Measurements from ENCODE around the gene PDE9A. TPM values are rescaled to one million over a fixed set of nuclear protein-coding genes. Genes with fewer than 3 reads are reported as not detected.

Gene PDE9A
- polyA plus RNA-seq, 1 experiment = 0.14 TPM

DNA sequence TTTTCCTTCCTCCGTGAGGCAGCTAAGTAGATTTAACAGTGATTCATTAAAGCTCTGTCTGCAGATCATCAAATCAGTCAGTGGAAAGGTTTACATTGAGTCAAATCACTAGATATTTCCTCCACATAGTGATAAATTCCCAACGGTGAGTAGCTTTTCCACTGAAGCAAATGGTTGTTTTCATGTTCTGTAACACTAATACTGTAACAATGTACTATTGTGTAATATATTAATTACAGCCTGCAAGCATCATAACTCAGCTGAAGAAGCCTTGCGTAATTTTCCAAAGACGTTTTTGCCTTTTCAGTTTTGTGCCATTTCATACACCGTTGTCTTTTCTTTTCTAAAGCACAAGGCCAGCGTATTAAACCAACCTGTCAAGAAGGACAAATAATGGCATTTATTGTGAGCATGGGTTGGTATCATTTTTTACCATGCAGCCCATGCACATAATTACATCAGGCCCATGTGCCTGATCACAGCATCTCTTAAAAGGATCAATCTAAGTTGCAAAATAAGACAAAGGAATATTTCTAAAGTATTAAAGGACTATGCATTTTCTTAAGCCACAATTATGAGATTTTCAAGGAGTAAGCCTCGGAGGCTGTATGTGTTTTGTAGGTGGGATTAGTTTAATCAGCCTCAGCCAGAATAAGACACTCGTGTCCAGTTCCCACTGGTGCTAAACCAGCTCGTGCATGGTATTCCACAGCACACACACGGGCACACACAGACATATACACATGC, 16.7 kb upstream of the PDE9A start:
- Histone ChIP-seq H3K27ac (ENCODE audit: low read depth, low read length) (no peak overlapping the region), H3K9me3 (ENCODE audit: control insufficient read depth, insufficient read depth, low read length) (peaks cover 5% of the 10 kb centered on the region; the same call in 1 of the 2 replicates), H3K27me3 (ENCODE audit: control insufficient read depth, insufficient read depth, low read length) (peaks cover 7% of the 10 kb centered on the region), H3K4me3 (ENCODE audit: low read depth, low read length) (no peak overlapping the region)
- ChIA-PET POLR2A (no interaction called here), CTCF (no interaction called here)
- TF ChIP-seq, protein P1, sequence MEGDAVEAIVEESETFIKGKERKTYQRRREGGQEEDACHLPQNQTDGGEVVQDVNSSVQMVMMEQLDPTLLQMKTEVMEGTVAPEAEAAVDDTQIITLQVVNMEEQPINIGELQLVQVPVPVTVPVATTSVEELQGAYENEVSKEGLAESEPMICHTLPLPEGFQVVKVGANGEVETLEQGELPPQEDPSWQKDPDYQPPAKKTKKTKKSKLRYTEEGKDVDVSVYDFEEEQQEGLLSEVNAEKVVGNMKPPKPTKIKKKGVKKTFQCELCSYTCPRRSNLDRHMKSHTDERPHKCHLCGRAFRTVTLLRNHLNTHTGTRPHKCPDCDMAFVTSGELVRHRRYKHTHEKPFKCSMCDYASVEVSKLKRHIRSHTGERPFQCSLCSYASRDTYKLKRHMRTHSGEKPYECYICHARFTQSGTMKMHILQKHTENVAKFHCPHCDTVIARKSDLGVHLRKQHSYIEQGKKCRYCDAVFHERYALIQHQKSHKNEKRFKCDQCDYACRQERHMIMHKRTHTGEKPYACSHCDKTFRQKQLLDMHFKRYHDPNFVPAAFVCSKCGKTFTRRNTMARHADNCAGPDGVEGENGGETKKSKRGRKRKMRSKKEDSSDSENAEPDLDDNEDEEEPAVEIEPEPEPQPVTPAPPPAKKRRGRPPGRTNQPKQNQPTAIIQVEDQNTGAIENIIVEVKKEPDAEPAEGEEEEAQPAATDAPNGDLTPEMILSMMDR (IDR thresholded peaks at IDR 0.05; ENCODE audit: low read depth, low read length) = no peak
- no peak for DNase-seq (ENCODE audit: low read depth, low spot score)

DNA sequence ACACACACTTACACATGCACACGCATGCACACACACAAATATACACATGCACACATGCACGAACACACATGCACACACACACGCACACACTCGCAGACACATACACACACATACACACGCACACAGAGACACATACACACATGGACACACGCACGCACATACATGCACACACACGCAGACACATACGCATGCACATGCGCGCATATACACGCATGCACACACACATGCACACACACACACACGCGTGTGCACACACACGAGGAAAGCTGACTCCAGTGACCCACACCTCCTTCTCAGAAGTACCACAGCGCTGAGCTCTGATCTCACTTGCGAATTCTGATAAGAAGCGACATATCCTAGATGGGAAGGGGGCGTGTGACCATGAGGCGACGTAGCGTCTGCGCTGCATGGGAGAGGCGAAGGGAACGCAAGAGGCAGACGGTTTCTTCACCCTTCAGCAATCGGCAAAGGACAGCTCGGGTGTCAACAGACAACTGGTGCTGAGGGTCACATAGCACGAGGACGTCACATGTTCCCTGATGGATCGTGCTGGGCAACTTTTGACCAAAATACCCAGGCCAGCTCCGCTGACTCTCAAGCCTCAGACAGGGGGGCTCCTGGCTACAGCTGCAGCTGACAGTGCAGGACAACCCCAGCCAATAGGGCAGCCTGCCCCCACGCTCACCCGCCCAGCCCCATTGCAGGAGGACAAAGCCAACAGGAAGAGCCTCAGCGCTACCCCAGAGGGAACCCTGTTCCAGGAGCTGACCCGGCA, 16.0 kb upstream of the PDE9A start:
- Histone ChIP-seq H3K27ac (ENCODE audit: low read depth, low read length) (no peak overlapping the region), H3K4me3 (ENCODE audit: low read depth, low read length) (no peak overlapping the region), H3K9me3 (ENCODE audit: control insufficient read depth, insufficient read depth, low read length) (peaks cover 5% of the 10 kb centered on the region; the same call in 1 of the 2 replicates), H3K27me3 (ENCODE audit: control insufficient read depth, insufficient read depth, low read length) (peaks cover 14% of the 10 kb centered on the region)
- TF ChIP-seq, protein P1 (IDR thresholded peaks at IDR 0.05; ENCODE audit: low read depth, low read length) = no peak
- no peak for DNase-seq (ENCODE audit: low read depth, low spot score)
- ChIA-PET CTCF (no interaction called here), POLR2A (no interaction called here)

DNA sequence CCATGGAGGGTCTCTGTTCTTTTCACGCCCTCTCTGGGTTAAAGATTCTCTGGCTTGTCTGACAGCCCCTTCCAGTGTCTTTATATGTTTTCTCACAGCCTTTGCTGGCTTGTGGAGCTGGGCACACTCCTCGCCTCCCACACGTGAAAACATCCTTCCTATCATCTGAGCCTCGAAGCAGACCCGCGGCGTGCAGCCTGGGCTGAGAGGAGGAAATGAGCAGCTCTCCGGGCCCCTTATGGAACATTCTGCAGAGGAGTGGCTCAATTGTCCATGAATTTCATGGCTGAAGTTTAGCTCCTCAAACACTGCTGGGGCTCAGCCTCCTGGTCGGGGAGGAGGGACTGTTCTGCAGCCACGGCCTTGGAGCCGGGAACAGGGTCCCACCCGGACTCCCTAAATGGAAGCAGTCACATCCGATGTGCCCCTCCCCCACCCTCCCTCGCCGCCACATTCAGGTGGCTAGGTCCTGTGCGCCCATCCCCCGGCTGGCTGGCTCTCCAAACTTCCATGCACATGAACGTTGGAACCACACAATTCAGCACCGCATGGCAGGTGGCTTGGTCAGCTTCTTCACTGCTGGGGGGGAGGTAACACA, 15.1 kb upstream of the PDE9A start:
- Histone ChIP-seq H3K27ac (ENCODE audit: low read depth, low read length) (no peak overlapping the region), H3K27me3 (ENCODE audit: control insufficient read depth, insufficient read depth, low read length) (peaks cover 14% of the 10 kb centered on the region), H3K4me3 (ENCODE audit: low read depth, low read length) (no peak overlapping the region), H3K9me3 (ENCODE audit: control insufficient read depth, insufficient read depth, low read length) (peaks cover 5% of the 10 kb centered on the region; the same call in 1 of the 2 replicates)
- no peak for DNase-seq (ENCODE audit: low read depth, low spot score)
- CTCF ChIA-PET = no interaction called here
- POLR2A ChIA-PET = no interaction called here
- TF ChIP-seq, protein P1 (IDR thresholded peaks at IDR 0.05; ENCODE audit: low read depth, low read length) = no peak

DNA sequence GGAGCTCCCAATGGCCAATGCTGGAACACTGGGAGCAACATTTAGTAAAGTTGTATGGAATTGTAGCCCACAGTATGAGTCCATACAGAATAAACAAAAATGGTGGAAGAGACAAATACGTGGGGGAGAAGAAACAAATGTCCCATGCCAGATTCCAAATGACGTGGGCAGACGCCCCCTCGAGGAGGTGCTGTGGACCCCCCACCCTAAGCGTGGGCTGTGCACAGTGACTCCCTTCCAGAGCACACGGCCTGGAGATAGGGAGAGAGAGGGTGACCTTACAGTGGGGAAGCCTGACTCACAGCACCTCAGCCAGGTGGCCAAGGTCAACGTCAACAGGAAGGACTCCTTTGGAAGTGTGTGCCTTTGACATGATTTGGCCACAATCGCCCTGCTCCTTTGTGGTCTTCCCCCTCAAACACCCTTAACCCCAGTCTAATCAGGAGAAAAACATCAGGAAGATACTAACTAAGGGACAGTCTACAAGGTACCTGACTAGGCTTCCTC, 13.7 kb upstream of the PDE9A start:
- Histone ChIP-seq H3K27me3 (ENCODE audit: control insufficient read depth, insufficient read depth, low read length) (peaks cover 14% of the 10 kb centered on the region), H3K27ac (ENCODE audit: low read depth, low read length) (no peak overlapping the region), H3K4me3 (ENCODE audit: low read depth, low read length) (no peak overlapping the region), H3K9me3 (ENCODE audit: control insufficient read depth, insufficient read depth, low read length) (no peaks in the 10 kb centered on the region)
- no peak for DNase-seq (ENCODE audit: low read depth, low spot score)
- CTCF ChIA-PET = no interaction called here
- TF ChIP-seq, protein P1 (IDR thresholded peaks at IDR 0.05; ENCODE audit: low read depth, low read length) = no peak
- POLR2A ChIA-PET = no interaction called here
